A549 (cell line): ENCODE data around the gene CELF5. TPM values are rescaled to one million over a fixed set of nuclear protein-coding genes. Genes with fewer than 3 reads are reported as not detected.

Source experiments
- ATAC-seq, 2 experiments: fragments of 200-7000 bp in 1 of 2; fragments of >200 bp in 1 of 2; cut with Nextera tagmentation in 1 of 2; cut with Tn5 transposase in 1 of 2; 3 replicates each; pipeline versions ENCODE4 v1.8.0 to v1.9.1; 2018 to 2020; ENCODE audit warnings: mild to moderate bottlenecking in 1 of 2, moderate library complexity in 1 of 2
- CTCF ChIA-PET: fragments of 300-600 bp; sonication (Branson Sonifier 250); formaldehyde crosslinking; extraction: SDS; loops from one replicate; lab custom pipeline; 2021; ENCODE audit warnings: antibody characterized with exemption, inconsistent platforms; lab: Yijun Ruan, JAX
- POLR2A ChIA-PET: fragments of 350-600 bp; formaldehyde crosslinking; extraction: SDS; loops from one replicate; lab custom pipeline; 2021; ENCODE audit warnings: antibody characterized with exemption, inconsistent platforms; lab: Yijun Ruan, JAX
- DNase-seq, 2 experiments: peaks; one replicate each; pipeline versions ENCODE4 v3.0.0 to v3.0.0-alpha.2; 2011 to 2016; ENCODE audit warnings: low read depth in 1 of 2, low spot score in 1 of 2
- FAIRE-seq: peaks from 2 replicates; lab custom pipeline; 2011; peaks lifted over from hg19 to GRCh38; lab: Jason Lieb, UNC
- H3K27ac ChIP-seq, 2 experiments: fragments of >200 bp; sonication (Bioruptor Twin); formaldehyde crosslinking; 3 replicates each; pipeline ENCODE4 v1.5.1; 2016 to 2017
- H3K4me1 ChIP-seq: fragments of >200 bp; sonication (Bioruptor Twin); formaldehyde crosslinking; 3 replicates; pipeline ENCODE4 v1.6.1; 2016
- H3K4me2 ChIP-seq: fragments of >200 bp; sonication (Bioruptor Twin); formaldehyde crosslinking; 3 replicates; pipeline ENCODE4 v1.6.1; 2016
- H3K4me3 ChIP-seq: fragments of >200 bp; sonication (Bioruptor Twin); formaldehyde crosslinking; 3 replicates; pipeline ENCODE4 v1.5.1; 2016
- H3K9me3 ChIP-seq: fragments of >200 bp; sonication (Bioruptor Twin); formaldehyde crosslinking; 3 replicates; pipeline ENCODE4 v1.6.1; 2016
- CBX8 ChIP-seq: fragments of 200-600 bp; sonication (generic); IDR thresholded peaks from 2 replicates; pipeline ENCODE4 v1.6.1; 2016
- EHMT2 ChIP-seq: fragments of 200-600 bp; sonication (generic); IDR thresholded peaks from 2 replicates; pipeline ENCODE4 v1.6.1; 2016; ENCODE audit warnings: antibody characterized with exemption, low read depth, mild to moderate bottlenecking, moderate library complexity
- EP300 ChIP-seq, 2 experiments: fragments of >200 bp; sonication (Bioruptor Twin); formaldehyde crosslinking; IDR thresholded peaks; 2 replicates in 1 of 2; 3 replicates in 1 of 2; pipeline ENCODE4 v1.6.1; 2016 to 2017
- FOSL2 ChIP-seq, 2 experiments: fragments of 450-650 bp in 1 of 2; fragments of >200 bp in 1 of 2; sonication (Bioruptor Twin) in 1 of 2; formaldehyde crosslinking; IDR thresholded peaks; 2 replicates each; pipeline versions ENCODE4 v1.5.0 to v1.6.1; 2016 to 2020; ENCODE audit warnings: mild to moderate bottlenecking in 1 of 2, moderate library complexity in 1 of 2
- HDAC2 ChIP-seq: fragments of 200-600 bp; sonication (generic); IDR thresholded peaks from 2 replicates; pipeline ENCODE4 v1.6.1; 2016
- KDM1A ChIP-seq: fragments of 200-600 bp; sonication (generic); IDR thresholded peaks from 2 replicates; pipeline ENCODE4 v1.6.1; 2016; ENCODE audit warnings: low read depth, mild to moderate bottlenecking
- KDM5A ChIP-seq: fragments of 200-600 bp; sonication (generic); IDR thresholded peaks from 2 replicates; pipeline ENCODE4 v1.6.1; 2016; ENCODE audit warnings: antibody characterized with exemption, mild to moderate bottlenecking
- MAZ ChIP-seq: fragments of 150-350 bp; IDR thresholded peaks from 2 replicates; pipeline ENCODE4 v1.6.1; 2014; ENCODE audit warnings: antibody characterized with exemption, low read depth, low read length, borderline replicate concordance
- NPAS2 ChIP-seq: fragments of 250-450 bp; sonication (Bioruptor Pico); IDR thresholded peaks from 2 replicates; pipeline ENCODE4 v1.8.0; 2022; ENCODE audit warnings: mild to moderate bottlenecking, moderate library complexity, borderline replicate concordance
- NR3C1 ChIP-seq: fragments of >200 bp; sonication (Bioruptor Twin); formaldehyde crosslinking; IDR thresholded peaks from 3 replicates; pipeline ENCODE4 v1.6.1; 2017
- RAD21 ChIP-seq, 2 experiments: fragments of >200 bp in 1 of 2; sonication (Bioruptor Twin) in 1 of 2; formaldehyde crosslinking in 1 of 2; IDR thresholded peaks in 1 of 2; conservative IDR thresholded peaks in 1 of 2; 2 replicates in 1 of 2; 3 replicates in 1 of 2; pipeline ENCODE4 v1.6.1; 2012 to 2018; ENCODE audit warnings: inconsistent platforms in 1 of 2
- RARB ChIP-seq: fragments of 250-450 bp; sonication (Bioruptor Pico); IDR thresholded peaks from 2 replicates; pipeline ENCODE4 v1.8.0; 2021; ENCODE audit warnings: mild to moderate bottlenecking, moderate library complexity
- REST ChIP-seq: fragments of 200-600 bp; sonication (generic); IDR thresholded peaks from 2 replicates; pipeline ENCODE4 v1.6.1; 2016; ENCODE audit warnings: antibody characterized with exemption, mild to moderate bottlenecking, moderate library complexity
- SMC3 ChIP-seq: fragments of >200 bp; sonication (Bioruptor Twin); formaldehyde crosslinking; IDR thresholded peaks from 3 replicates; pipeline ENCODE4 v1.6.1; 2018; ENCODE audit warnings: inconsistent platforms
- TP53 ChIP-seq: fragments of 250-450 bp; sonication (Bioruptor Pico); IDR thresholded peaks from 2 replicates; pipeline ENCODE4 v1.5.0; 2021; ENCODE audit warnings: mild to moderate bottlenecking, moderate library complexity
- WGBS: methylation state at CpG from one replicate; pipeline ENCODE4 v1.1.6; 2017; ENCODE audit errors: missing lambda C conversion rate; 5-methylcytosine and 5-hydroxymethylcytosine counted together
- polyA plus RNA-seq, 4 experiments: library from polyadenylated mRNA; depleted of rRNA in 3 of 4; stranded (reverse); fragments of >200 nt; fragmentation: RNase III in 1 of 4; extraction: RNeasy Plus Mini Kit Qiagen cat#74134 plus additional on column Dnase treatment in 1 of 4; gene quantifications; 2 replicates in 3 of 4; 3 replicates in 1 of 4; pipeline ENCODE4 v1.2.3, GENCODE V29; 2011 to 2017
- TF ChIP-seq, protein P1 (sequence below): fragments of 250-450 bp; sonication (Bioruptor Pico); IDR thresholded peaks from 2 replicates; pipeline ENCODE4 v1.5.0; 2020; ENCODE audit warnings: low read depth, mild to moderate bottlenecking, moderate library complexity
- TF ChIP-seq, protein P2 (sequence below): fragments of >200 bp; sonication (Bioruptor Twin); formaldehyde crosslinking; IDR thresholded peaks from 3 replicates; pipeline ENCODE4 v1.6.1; 2016

The CELF5 gene
- polyA plus RNA-seq, 2 of the 4 experiments (the other 2 are of a cell fraction): 0.31 to 0.61 TPM

DNA sequence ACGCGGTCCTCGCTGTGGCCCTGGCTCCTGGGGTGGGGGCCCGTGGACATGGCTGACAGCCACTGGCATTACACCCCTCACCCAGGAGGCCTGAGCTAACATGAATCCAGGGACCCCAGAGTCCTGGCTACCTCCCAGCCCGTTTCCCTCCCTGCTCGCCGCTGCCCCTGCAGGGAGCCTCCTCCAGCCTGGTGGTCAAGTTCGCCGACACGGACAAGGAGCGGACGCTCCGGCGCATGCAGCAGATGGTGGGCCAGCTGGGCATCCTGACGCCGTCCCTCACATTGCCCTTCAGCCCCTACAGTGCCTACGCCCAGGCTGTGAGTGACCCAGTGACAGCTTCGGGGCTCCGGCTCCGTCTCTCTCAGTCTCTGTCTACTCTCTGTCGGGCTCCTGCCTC is 56.6 kb downstream of the CELF5 start:
- Histone ChIP-seq H3K4me1 (peaks cover 3% of the 10 kb centered on the region; the same call in 1 of the 3 replicates), H3K4me2 (no peak overlapping the region), H3K27ac (no peak overlapping the region), H3K4me3 (no peak overlapping the region), H3K9me3 (no peaks in the 10 kb centered on the region)
- DNase-seq: no peak
- POLR2A ChIA-PET: no interaction called here
- WGBS: 89% methylated on average over 7 of the region's 21 CpGs
- CTCF ChIA-PET: interaction anchor here (0.6 to 1.2 kb wide), 2 partner anchors 24 to 147 kb away, joined by 3 to 4 read pairs; no protein-coding TSS in a partner anchor
- FAIRE-seq: no peak
- no peak for ATAC-seq
- no peak for TF ChIP-seq SMC3
- no peak for TF ChIP-seq MAZ
- no peak for TF ChIP-seq EHMT2
- no peak for TF ChIP-seq KDM1A

GRCh38 chr19:3282155-3282554 is 57.7 kb downstream of the CELF5 start:
- FAIRE-seq (no peak), DNase-seq (no peak), ATAC-seq (no peak)
- Histone ChIP-seq H3K4me1 (peaks cover 3% of the 10 kb centered on the region; the same call in 1 of the 3 replicates), H3K27ac (no peak overlapping the region), H3K9me3 (no peaks in the 10 kb centered on the region), H3K4me2 (no peak overlapping the region), H3K4me3 (no peak overlapping the region)
- TF ChIP-seq REST (no peak), NR3C1 (no peak), SMC3 (no peak), KDM5A (no peak), FOSL2 (IDR thresholded peaks at IDR 0.05) (no peak), FOSL2 (CRISPR knock-in tag; IDR thresholded peaks at IDR 0.05) (no peak)
- POLR2A ChIA-PET: no interaction called here
- 80% methylated on average over 12 of the region's 14 CpGs for WGBS
- CTCF ChIA-PET: no interaction called here

DNA sequence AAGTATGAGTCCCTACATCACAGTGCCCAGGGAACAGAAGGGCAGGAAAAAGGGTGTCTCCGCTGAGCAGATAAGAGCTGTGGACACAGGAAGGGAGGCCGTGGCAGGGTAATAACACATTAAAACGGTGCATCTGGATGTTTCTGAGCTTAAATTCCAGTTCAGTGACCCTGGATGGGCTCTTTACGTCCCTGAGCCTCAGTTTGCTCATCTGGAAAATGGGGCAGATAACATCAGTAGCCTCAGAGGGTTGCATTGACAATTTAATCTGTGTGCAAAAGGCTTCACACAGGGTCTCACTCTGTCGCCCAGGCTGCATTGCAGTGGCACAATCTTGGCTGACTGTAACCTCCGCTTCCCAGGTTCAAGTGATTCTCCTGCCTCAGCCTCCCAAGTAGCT is 58.1 kb downstream of the CELF5 start:
- TF ChIP-seq FOSL2 (IDR thresholded peaks at IDR 0.05) (no peak), FOSL2 (CRISPR knock-in tag; IDR thresholded peaks at IDR 0.05) (no peak), TP53 (no peak), EHMT2 (no peak), EP300 (IDR thresholded peaks at IDR 0.05) (no peak), NPAS2 (CRISPR knock-in tag) (no peak), KDM5A (no peak), HDAC2 (no peak), RARB (CRISPR knock-in tag) (no peak), RAD21 (conservative IDR thresholded peaks at IDR 0.05 in 1 of 2, IDR thresholded peaks at IDR 0.05 in 1 of 2) (no peak), CBX8 (no peak)
- TF ChIP-seq, protein P1, sequence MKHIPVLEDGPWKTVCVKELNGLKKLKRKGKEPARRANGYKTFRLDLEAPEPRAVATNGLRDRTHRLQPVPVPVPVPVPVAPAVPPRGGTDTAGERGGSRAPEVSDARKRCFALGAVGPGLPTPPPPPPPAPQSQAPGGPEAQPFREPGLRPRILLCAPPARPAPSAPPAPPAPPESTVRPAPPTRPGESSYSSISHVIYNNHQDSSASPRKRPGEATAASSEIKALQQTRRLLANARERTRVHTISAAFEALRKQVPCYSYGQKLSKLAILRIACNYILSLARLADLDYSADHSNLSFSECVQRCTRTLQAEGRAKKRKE (CRISPR knock-in tag): no peak
- TF ChIP-seq, protein P2, sequence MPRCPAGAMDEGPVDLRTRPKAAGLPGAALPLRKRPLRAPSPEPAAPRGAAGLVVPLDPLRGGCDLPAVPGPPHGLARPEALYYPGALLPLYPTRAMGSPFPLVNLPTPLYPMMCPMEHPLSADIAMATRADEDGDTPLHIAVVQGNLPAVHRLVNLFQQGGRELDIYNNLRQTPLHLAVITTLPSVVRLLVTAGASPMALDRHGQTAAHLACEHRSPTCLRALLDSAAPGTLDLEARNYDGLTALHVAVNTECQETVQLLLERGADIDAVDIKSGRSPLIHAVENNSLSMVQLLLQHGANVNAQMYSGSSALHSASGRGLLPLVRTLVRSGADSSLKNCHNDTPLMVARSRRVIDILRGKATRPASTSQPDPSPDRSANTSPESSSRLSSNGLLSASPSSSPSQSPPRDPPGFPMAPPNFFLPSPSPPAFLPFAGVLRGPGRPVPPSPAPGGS: no peak
- no peak overlapping the region for H3K4me3 ChIP-seq
- no peak for DNase-seq
- no peak overlapping the region for H3K27ac ChIP-seq
- ChIA-PET POLR2A (no interaction called here), CTCF (no interaction called here)
- no peaks in the 10 kb centered on the region for H3K9me3 ChIP-seq
- no peak overlapping the region for H3K4me2 ChIP-seq
- no peak for ATAC-seq
- H3K4me1 ChIP-seq: peaks cover 3% of the 10 kb centered on the region; the same call in 1 of the 3 replicates
- 45% methylated on average over 6 of the region's 6 CpGs for WGBS
- no peak for FAIRE-seq
